Measurements from ENCODE around the gene RAB21.
"Not testable (repeated sequence)": the region's sequence is repeated elsewhere in the genome, so short reads cannot be mapped to it uniquely, and the experiment has no call there.

Gene RAB21

GRCh38 chr12:71755146-71755892 is 656 bp downstream of the RAB21 start:
- Histone ChIP-seq H3K36me3 (replicated peaks) (peaks cover 6% of the 10 kb centered on the region), H3K27ac (peak overlapping the region; percentile 93), H3K27me3 (replicated peaks) (no peaks in the 10 kb centered on the region), H3K4me3 (ENCODE audit: low read depth, low read length) (peak overlapping the region; percentile 92)
- TF ChIP-seq, protein P1, sequence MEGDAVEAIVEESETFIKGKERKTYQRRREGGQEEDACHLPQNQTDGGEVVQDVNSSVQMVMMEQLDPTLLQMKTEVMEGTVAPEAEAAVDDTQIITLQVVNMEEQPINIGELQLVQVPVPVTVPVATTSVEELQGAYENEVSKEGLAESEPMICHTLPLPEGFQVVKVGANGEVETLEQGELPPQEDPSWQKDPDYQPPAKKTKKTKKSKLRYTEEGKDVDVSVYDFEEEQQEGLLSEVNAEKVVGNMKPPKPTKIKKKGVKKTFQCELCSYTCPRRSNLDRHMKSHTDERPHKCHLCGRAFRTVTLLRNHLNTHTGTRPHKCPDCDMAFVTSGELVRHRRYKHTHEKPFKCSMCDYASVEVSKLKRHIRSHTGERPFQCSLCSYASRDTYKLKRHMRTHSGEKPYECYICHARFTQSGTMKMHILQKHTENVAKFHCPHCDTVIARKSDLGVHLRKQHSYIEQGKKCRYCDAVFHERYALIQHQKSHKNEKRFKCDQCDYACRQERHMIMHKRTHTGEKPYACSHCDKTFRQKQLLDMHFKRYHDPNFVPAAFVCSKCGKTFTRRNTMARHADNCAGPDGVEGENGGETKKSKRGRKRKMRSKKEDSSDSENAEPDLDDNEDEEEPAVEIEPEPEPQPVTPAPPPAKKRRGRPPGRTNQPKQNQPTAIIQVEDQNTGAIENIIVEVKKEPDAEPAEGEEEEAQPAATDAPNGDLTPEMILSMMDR (IDR thresholded peaks at IDR 0.05; ENCODE audit: low read depth, low read length, missing control alignments), result no peak
- DNase-seq, result peak; percentile 45
- in situ Hi-C loops (cut with HindIII; ENCODE audit: low pct_ligation_motif_present, low sequenced_read_pairs), result no loop called here

DNA sequence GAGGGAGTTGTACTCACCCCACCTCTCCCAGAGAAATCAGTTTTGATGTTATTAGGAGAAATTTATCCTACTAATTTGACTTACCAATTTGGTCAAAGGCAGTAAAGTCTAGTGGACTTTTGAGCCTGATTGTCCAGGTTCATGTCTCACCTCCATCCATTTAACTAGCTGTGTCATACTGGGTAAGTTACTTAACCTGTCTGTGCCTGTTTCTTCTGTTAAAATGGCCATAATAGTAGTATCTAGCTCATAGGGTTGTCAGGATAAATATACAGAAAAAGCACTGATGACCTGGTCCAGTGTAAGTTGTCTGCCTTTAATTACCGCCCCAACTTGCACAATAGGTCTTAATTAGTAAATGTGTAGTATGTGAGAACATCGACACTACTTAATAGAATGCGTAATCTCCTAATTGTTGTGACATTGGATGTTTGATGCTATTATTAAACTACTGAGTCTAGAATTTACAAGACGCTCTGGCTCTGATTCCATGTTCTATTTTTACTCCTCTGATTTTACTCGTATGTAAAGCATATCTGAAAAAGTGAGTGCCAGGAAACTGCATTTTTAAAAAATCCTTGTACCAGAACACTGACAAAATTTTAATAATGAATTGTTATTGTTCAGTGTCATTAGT is 1.5 kb downstream of the RAB21 start:
- DNase-seq, result no peak
- Histone ChIP-seq H3K27ac (peak overlapping the region; percentile 93), H3K27me3 (replicated peaks) (no peaks in the 10 kb centered on the region), H3K36me3 (replicated peaks) (peaks cover 6% of the 10 kb centered on the region), H3K4me3 (ENCODE audit: low read depth, low read length) (peak overlapping the region; percentile 92)
- in situ Hi-C loops (cut with HindIII; ENCODE audit: low pct_ligation_motif_present, low sequenced_read_pairs), result no loop called here
- TF ChIP-seq, protein P1 (IDR thresholded peaks at IDR 0.05; ENCODE audit: low read depth, low read length, missing control alignments), result no peak

GRCh38 chr12:71759941-71760340 is 5.3 kb downstream of the RAB21 start:
- Histone ChIP-seq H3K27me3 (replicated peaks) (no peaks in the 10 kb centered on the region), H3K4me3 (ENCODE audit: low read depth, low read length) (no peak overlapping the region), H3K27ac (no peak overlapping the region), H3K36me3 (replicated peaks) (peaks cover 6% of the 10 kb centered on the region)
- in situ Hi-C loops (cut with HindIII; ENCODE audit: low pct_ligation_motif_present, low sequenced_read_pairs), result no loop called here
- TF ChIP-seq, protein P1 (IDR thresholded peaks at IDR 0.05; ENCODE audit: low read depth, low read length, missing control alignments), result no peak
- DNase-seq, result no peak

DNA sequence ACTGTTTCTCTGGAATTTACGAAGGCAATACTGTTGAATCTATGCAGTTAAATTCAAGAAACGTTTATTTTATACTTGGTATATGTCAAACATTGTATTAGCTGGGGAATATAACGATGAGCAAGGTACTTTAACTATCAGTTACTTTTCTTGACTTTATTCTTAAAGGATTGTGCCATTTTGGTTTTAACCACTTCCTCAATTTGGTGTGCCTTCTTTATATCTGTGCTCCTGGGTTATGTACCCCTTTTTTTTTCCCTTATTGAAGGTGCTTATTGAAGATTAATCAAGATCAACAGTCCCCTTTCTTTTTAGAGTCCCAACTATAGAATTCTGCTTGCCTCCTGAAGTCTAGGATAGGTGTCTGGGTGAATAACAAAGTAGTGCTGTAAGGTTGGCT is 5.8 kb downstream of the RAB21 start:
- Histone ChIP-seq H3K27ac (no peak overlapping the region), H3K27me3 (replicated peaks) (no peaks in the 10 kb centered on the region), H3K36me3 (replicated peaks) (peaks cover 6% of the 10 kb centered on the region), H3K4me3 (ENCODE audit: low read depth, low read length) (no peak overlapping the region)
- TF ChIP-seq, protein P1 (IDR thresholded peaks at IDR 0.05; ENCODE audit: low read depth, low read length, missing control alignments), result no peak
- in situ Hi-C loops (cut with HindIII; ENCODE audit: low pct_ligation_motif_present, low sequenced_read_pairs), result no loop called here
- no peak for DNase-seq

GRCh38 chr12:71761354-71761753 is 6.7 kb downstream of the RAB21 start:
- H3K36me3 ChIP-seq (replicated peaks); in situ Hi-C loops (cut with HindIII; ENCODE audit: low pct_ligation_motif_present, low sequenced_read_pairs); DNase-seq; H3K27ac ChIP-seq; H3K27me3 ChIP-seq (replicated peaks); H3K4me3 ChIP-seq (ENCODE audit: low read depth, low read length): not testable (repeated sequence)

GRCh38 chr12:71763677-71764379 is 9.2 kb downstream of the RAB21 start:
- DNase-seq, result peak; percentile 53
- Histone ChIP-seq H3K4me3 (ENCODE audit: low read depth, low read length) (no peak overlapping the region), H3K27me3 (replicated peaks) (no peaks in the 10 kb centered on the region), H3K27ac (no peak overlapping the region), H3K36me3 (replicated peaks) (peaks cover 6% of the 10 kb centered on the region)
- in situ Hi-C loops (cut with HindIII; ENCODE audit: low pct_ligation_motif_present, low sequenced_read_pairs), result no loop called here
- TF ChIP-seq, protein P1 (IDR thresholded peaks at IDR 0.05; ENCODE audit: low read depth, low read length, missing control alignments), result no peak

All from brain microvascular endothelial cell (primary cell).